H1 (cell line): ENCODE results near the gene IL2RA. TPM values are rescaled to one million over a fixed set of nuclear protein-coding genes. Genes with fewer than 3 reads are reported as not detected.

ENCODE experiments used
- CTCF ChIA-PET: fragments of 300-600 bp; sonication (Branson Sonifier 250); formaldehyde crosslinking; loops from one replicate; lab custom pipeline; 2021; ENCODE audit not compliant: partially characterized antibody; lab: Charles Lee
- POLR2A ChIA-PET: fragments of 300-600 bp; sonication (Branson Sonifier 250); formaldehyde crosslinking; loops from one replicate; lab custom pipeline; 2021; ENCODE audit warnings: inconsistent platforms; ENCODE audit not compliant: partially characterized antibody; lab: Charles Lee
- DNase-seq, 2 experiments: peaks; one replicate each; pipeline versions ENCODE4 v3.0.0 to v3.0.0-alpha.2; 2010 to 2022; ENCODE audit warnings: low spot score in 2 of 2, low read depth in 1 of 2, mixed read lengths in 1 of 2
- FAIRE-seq: peaks from 2 replicates; lab custom pipeline; 2011; peaks lifted over from hg19 to GRCh38; lab: Jason Lieb, UNC
- H2AFZ ChIP-seq: 2 replicates; pipeline ENCODE4 v1.8.1; 2012; ENCODE audit warnings: low read length, inconsistent platforms
- H2AK5ac ChIP-seq: 2 replicates; pipeline ENCODE4 v1.6.1; 2013; ENCODE audit warnings: low read depth, low read length
- H2BK120ac ChIP-seq: replicated peaks from 2 replicates; pipeline ENCODE3; 2013; ENCODE audit warnings: low read depth, low read length, inconsistent platforms
- H2BK12ac ChIP-seq: 2 replicates; pipeline ENCODE4 v1.6.1; 2013; ENCODE audit warnings: low read depth, low read length
- H2BK15ac ChIP-seq: 2 replicates; pipeline ENCODE4 v1.6.1; 2013; ENCODE audit warnings: low read length
- H2BK20ac ChIP-seq: 2 replicates; pipeline ENCODE4 v1.6.1; 2013; ENCODE audit warnings: low read length
- H2BK5ac ChIP-seq: 2 replicates; pipeline ENCODE4 v1.6.1; 2013; ENCODE audit warnings: low read depth, low read length
- H3K14ac ChIP-seq: 2 replicates; pipeline ENCODE4 v1.6.1; 2013; ENCODE audit warnings: inconsistent platforms; ENCODE audit not compliant: insufficient read length
- H3K18ac ChIP-seq: 2 replicates; pipeline ENCODE4 v1.6.1; 2013; ENCODE audit warnings: low read length; ENCODE audit errors: extremely low read depth
- H3K23ac ChIP-seq: 2 replicates; pipeline ENCODE4 v1.6.1; 2013; ENCODE audit warnings: inconsistent platforms; ENCODE audit not compliant: insufficient read length
- H3K23me2 ChIP-seq: 2 replicates; pipeline ENCODE4 v1.6.1; 2013; ENCODE audit warnings: low read depth, low read length
- H3K27ac ChIP-seq: 2 replicates; pipeline ENCODE4 v1.6.1; 2011; ENCODE audit warnings: low read depth, low read length, inconsistent platforms
- H3K27me3 ChIP-seq, 4 experiments: replicated peaks in 1 of 4; 1 replicate in 1 of 4; 2 replicates in 3 of 4; pipeline versions ENCODE4 v1.6.1 to v1.8.1; 2011 to 2013; ENCODE audit warnings: low read length in 3 of 4, mild to moderate bottlenecking in 3 of 4, inconsistent platforms in 2 of 4, mixed read lengths in 2 of 4, moderate library complexity in 1 of 4; ENCODE audit not compliant: control insufficient read depth in 3 of 4, insufficient read depth in 3 of 4; ENCODE audit errors: extremely low read depth in 1 of 4
- H3K36me3 ChIP-seq, 4 experiments: 2 replicates each; pipeline versions ENCODE4 v1.6.1 to v1.8.1; 2011 to 2013; ENCODE audit warnings: mild to moderate bottlenecking in 4 of 4, low read length in 3 of 4, moderate library complexity in 2 of 4, control low read depth in 1 of 4, inconsistent platforms in 1 of 4; ENCODE audit not compliant: insufficient read depth in 4 of 4, control insufficient read depth in 2 of 4
- H3K4ac ChIP-seq: replicated peaks from 2 replicates; pipeline ENCODE3; 2013; ENCODE audit warnings: low read length, low read depth, mixed read lengths, inconsistent platforms; ENCODE audit not compliant: insufficient read length
- H3K4me1 ChIP-seq, 4 experiments: replicated peaks in 1 of 4; 1 replicate in 1 of 4; 2 replicates in 3 of 4; pipeline versions ENCODE4 v1.6.1 to v1.8.1; 2011 to 2013; ENCODE audit warnings: low read length in 3 of 4, inconsistent platforms in 2 of 4, mixed read lengths in 1 of 4; ENCODE audit not compliant: insufficient read depth in 4 of 4, control insufficient read depth in 3 of 4
- H3K4me2 ChIP-seq, 2 experiments: 2 replicates each; pipeline versions ENCODE4 v1.6.1 to v1.8.1; 2011 to 2013; ENCODE audit warnings: low read depth in 2 of 2, low read length in 2 of 2, control low read depth in 1 of 2, inconsistent platforms in 1 of 2, mild to moderate bottlenecking in 1 of 2; ENCODE audit not compliant: insufficient read depth in 1 of 2
- H3K4me3 ChIP-seq, 4 experiments: fragments of 200-600, 300-600 bp in 1 of 4; sonication (generic), shearing (Covaris generic), sonication (Bioruptor Twin) in 1 of 4; 2 replicates each; pipeline versions ENCODE4 v1.5.1 to v1.8.1; 2011 to 2016; ENCODE audit warnings: low read length in 4 of 4, low read depth in 3 of 4, control low read depth in 2 of 4, inconsistent platforms in 2 of 4, mild to moderate bottlenecking in 2 of 4, mixed read lengths in 1 of 4, moderate library complexity in 1 of 4; ENCODE audit not compliant: insufficient read depth in 2 of 4; ENCODE audit errors: extremely low read depth in 1 of 4
- H3K56ac ChIP-seq: replicated peaks from 2 replicates; pipeline ENCODE3; 2013; ENCODE audit warnings: low read depth, mild to moderate bottlenecking, mixed read lengths, low read length, inconsistent platforms; ENCODE audit not compliant: insufficient read length
- H3K79me1 ChIP-seq: 2 replicates; pipeline ENCODE4 v1.6.1; 2013; ENCODE audit warnings: low read depth, low read length, control low read depth
- H3K79me2 ChIP-seq, 2 experiments: 2 replicates each; pipeline versions ENCODE4 v1.6.1 to v1.8.1; 2012 to 2013; ENCODE audit warnings: low read length in 2 of 2, mild to moderate bottlenecking in 2 of 2, inconsistent platforms in 1 of 2; ENCODE audit not compliant: insufficient read depth in 2 of 2, control insufficient read depth in 1 of 2
- H3K9ac ChIP-seq, 4 experiments: replicated peaks in 1 of 4; 1 replicate in 1 of 4; 2 replicates in 3 of 4; pipeline versions ENCODE4 v1.6.1 to v1.8.1; 2011 to 2013; ENCODE audit warnings: low read depth in 3 of 4, low read length in 3 of 4, control low read depth in 2 of 4, mild to moderate bottlenecking in 2 of 4, moderate library complexity in 2 of 4, inconsistent platforms in 1 of 4; ENCODE audit errors: extremely low read depth in 1 of 4
- H3K9me3 ChIP-seq, 2 experiments: 2 replicates each; pipeline versions ENCODE4 v1.6.1 to v1.8.1; 2012 to 2013; ENCODE audit warnings: mild to moderate bottlenecking in 2 of 2, moderate library complexity in 2 of 2, control low read depth in 1 of 2, inconsistent platforms in 1 of 2, low read depth in 1 of 2, low read length in 1 of 2, mixed read lengths in 1 of 2; ENCODE audit not compliant: insufficient read depth in 2 of 2
- H4K20me1 ChIP-seq, 2 experiments: replicated peaks in 1 of 2; 2 replicates each; pipeline versions ENCODE3 to v1.8.1; 2011 to 2013; ENCODE audit warnings: inconsistent platforms in 2 of 2, low read length in 2 of 2, mild to moderate bottlenecking in 1 of 2; ENCODE audit not compliant: insufficient read depth in 2 of 2, control insufficient read depth in 1 of 2
- H4K5ac ChIP-seq: 2 replicates; pipeline ENCODE4 v1.6.1; 2013; ENCODE audit warnings: low read length, low read depth, mixed read lengths, inconsistent platforms; ENCODE audit not compliant: insufficient read length
- H4K8ac ChIP-seq: 2 replicates; pipeline ENCODE4 v1.8.0; 2013; ENCODE audit warnings: mild to moderate bottlenecking, moderate library complexity, low read length, inconsistent platforms; ENCODE audit not compliant: insufficient read depth; ENCODE audit errors: extremely low read depth
- H4K91ac ChIP-seq: replicated peaks from 2 replicates; pipeline ENCODE3; 2013; ENCODE audit warnings: low read length, mixed read lengths, inconsistent platforms; ENCODE audit not compliant: insufficient read length
- CHD2 ChIP-seq: IDR thresholded peaks from 2 replicates; pipeline ENCODE4 v1.6.1; 2012; ENCODE audit warnings: low read length, improper control_type of control experiment
- E2F6 ChIP-seq: IDR thresholded peaks from 2 replicates; pipeline ENCODE4 v1.6.1; 2012; ENCODE audit warnings: inconsistent platforms
- GTF2F1 ChIP-seq: IDR thresholded peaks from 2 replicates; pipeline ENCODE4 v1.6.1; 2012; ENCODE audit warnings: low read depth, low read length, improper control_type of control experiment, borderline replicate concordance
- KDM5A ChIP-seq: fragments of 200-600 bp; IDR thresholded peaks from 2 replicates; pipeline ENCODE4 v1.7.1; 2012; ENCODE audit warnings: mild to moderate bottlenecking, low read length, inconsistent platforms, mixed read lengths
- MAX ChIP-seq: IDR thresholded peaks from 2 replicates; pipeline ENCODE4 v1.6.1; 2012; ENCODE audit warnings: inconsistent platforms
- POU5F1 ChIP-seq: IDR thresholded peaks from 2 replicates; pipeline ENCODE4 v1.6.1; 2011; ENCODE audit warnings: low read depth, mild to moderate bottlenecking, low read length, moderate library complexity
- RBBP5 ChIP-seq: IDR thresholded peaks from 2 replicates; pipeline ENCODE4 v1.7.1; 2012; ENCODE audit warnings: low read depth, mild to moderate bottlenecking, inconsistent platforms, low read length, moderate library complexity, borderline replicate concordance
- RNF2 ChIP-seq: fragments of 200-900, 300-1000 bp; sonication (generic); IDR thresholded peaks from 2 replicates; pipeline ENCODE4 v1.7.1; 2016; ENCODE audit warnings: borderline replicate concordance, low read depth, mild to moderate bottlenecking, antibody characterized with exemption, low read length; ENCODE audit not compliant: poor library complexity, severe bottlenecking; ENCODE audit errors: missing control alignments
- SIRT6 ChIP-seq: IDR thresholded peaks from one replicate; pipeline ENCODE4 v1.7.1; 2012; ENCODE audit warnings: low read length, inconsistent platforms
- SUZ12 ChIP-seq: fragments of 200-600 bp; sonication (generic); IDR thresholded peaks from 2 replicates; pipeline ENCODE4 v1.6.1; 2012; ENCODE audit warnings: mild to moderate bottlenecking, inconsistent platforms, low read length, moderate library complexity, mixed read lengths
- TAF7 ChIP-seq: optimal IDR thresholded peaks from 2 replicates; pipeline ENCODE3; 2011; ENCODE audit warnings: low read depth, mild to moderate bottlenecking, inconsistent platforms, low read length, moderate library complexity, borderline replicate concordance
- WGBS, 2 experiments: shearing (Covaris generic) in 1 of 2; methylation state at CpG; one replicate each; pipeline versions ENCODE4 v1.1.6 to v1.1.7; 2013 to 2015; ENCODE audit warnings: low lambda C conversion rate in 2 of 2, mixed read lengths in 2 of 2, inconsistent platforms in 1 of 2, low coverage in 1 of 2, missing lambda C conversion rate in 1 of 2; ENCODE audit not compliant: insufficient replicate concordance in 2 of 2, insufficient coverage in 1 of 2, insufficient read length in 1 of 2; ENCODE audit errors: extremely low coverage in 1 of 2, missing lambda C conversion rate in 1 of 2; 5-methylcytosine and 5-hydroxymethylcytosine counted together
- polyA plus RNA-seq, 7 experiments: library from polyadenylated mRNA; depleted of rRNA in 3 of 7; stranded (reverse) in 5 of 7; unstranded in 2 of 7; fragments of >200 nt in 5 of 7; fragments of 200-250 nt in 2 of 7; gene quantifications; 1 replicate in 5 of 7; 2 replicates in 1 of 7; 4 replicates in 1 of 7; pipeline versions ENCODE4 v1.2.1 to v1.2.3, GENCODE V29; 2011 to 2013; ENCODE audit warnings: missing spikeins in 2 of 7, mixed read lengths in 2 of 7
- total RNA-seq: library from RNA; stranded (reverse); fragmentation: NEBNext Ultra II Directional; extraction: Animal tissue kit (Norgen Biotek cat#: 25700); gene quantifications from 2 replicates; pipeline ENCODE4 v1.2.1, GENCODE V29; 2021
- TF ChIP-seq, protein P1 (sequence below): IDR thresholded peaks from 2 replicates; pipeline ENCODE4 v1.6.1; 2012; ENCODE audit warnings: low read length, inconsistent platforms

The IL2RA gene
- total and polyA plus RNA-seq, 2 of the 8 experiments (the other 6 are each of a cell fraction or from before 2014, with no cell fraction given) = not detected

GRCh38 chr10:5973069-5973468 is 89.1 kb downstream of the IL2RA start:
- no peak overlapping the region for H2AFZ ChIP-seq
- 67% methylated on average over 4 of the region's 4 CpGs; no CpG with 5 or more reads in 1 of the 2 experiments for whole genome bisulfite sequencing, 2 experiments
- ChIA-PET CTCF (no interaction called here), POLR2A (no interaction called here)
- no peak overlapping the region for H4K8ac ChIP-seq
- H4K20me1 ChIP-seq = peaks cover 0 to 2% of the 10 kb centered on the region in 2 experiments
- DNase-seq (no peak), FAIRE-seq (no peak)
- H3K56ac ChIP-seq = no peak overlapping the region
- H3K27ac ChIP-seq = no peak overlapping the region
- peaks cover 14% of the 10 kb centered on the region for H3K23me2 ChIP-seq
- no peaks in the 10 kb centered on the region for H3K36me3 ChIP-seq
- no peak overlapping the region for H2AK5ac ChIP-seq
- H3K4me2 ChIP-seq = no peak overlapping the region
- H3K4ac ChIP-seq = no peak overlapping the region
- H3K79me1 ChIP-seq = no peaks in the 10 kb centered on the region; the same call in 1 of the 2 replicates
- peaks cover 3 to 29% (median 25%) of the 10 kb centered on the region in 4 experiments for H3K27me3 ChIP-seq
- H3K4me1 ChIP-seq = no peaks in the 10 kb centered on the region; a peak in 1 of 7 replicates
- no peak overlapping the region for H4K5ac ChIP-seq
- no peak overlapping the region for H2BK120ac ChIP-seq
- H3K23ac ChIP-seq = no peak overlapping the region
- no peak overlapping the region for H4K91ac ChIP-seq
- TF ChIP-seq SUZ12 (no peak), RNF2 (no peak), CHD2 (no peak), TAF7 (no peak), E2F6 (no peak), SIRT6 (no peak), GTF2F1 (no peak), MAX (no peak), RBBP5 (no peak), POU5F1 (no peak), KDM5A (no peak)
- TF ChIP-seq, protein P1, sequence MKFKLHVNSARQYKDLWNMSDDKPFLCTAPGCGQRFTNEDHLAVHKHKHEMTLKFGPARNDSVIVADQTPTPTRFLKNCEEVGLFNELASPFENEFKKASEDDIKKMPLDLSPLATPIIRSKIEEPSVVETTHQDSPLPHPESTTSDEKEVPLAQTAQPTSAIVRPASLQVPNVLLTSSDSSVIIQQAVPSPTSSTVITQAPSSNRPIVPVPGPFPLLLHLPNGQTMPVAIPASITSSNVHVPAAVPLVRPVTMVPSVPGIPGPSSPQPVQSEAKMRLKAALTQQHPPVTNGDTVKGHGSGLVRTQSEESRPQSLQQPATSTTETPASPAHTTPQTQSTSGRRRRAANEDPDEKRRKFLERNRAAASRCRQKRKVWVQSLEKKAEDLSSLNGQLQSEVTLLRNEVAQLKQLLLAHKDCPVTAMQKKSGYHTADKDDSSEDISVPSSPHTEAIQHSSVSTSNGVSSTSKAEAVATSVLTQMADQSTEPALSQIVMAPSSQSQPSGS = no peak
- no peak overlapping the region for H3K18ac ChIP-seq
- no peak overlapping the region for H2BK12ac ChIP-seq
- H3K4me3 ChIP-seq = no peak overlapping the region
- H2BK5ac ChIP-seq = no peak overlapping the region
- H3K79me2 ChIP-seq = no peaks in the 10 kb centered on the region
- no peak overlapping the region for H2BK15ac ChIP-seq
- no peak overlapping the region for H3K9ac ChIP-seq
- H3K14ac ChIP-seq = no peak overlapping the region
- no peak overlapping the region for H2BK20ac ChIP-seq
- H3K9me3 ChIP-seq = no peaks in the 10 kb centered on the region
